Heart right ventricle (tissue), 12 donors: ENCODE data around the gene SLC17A6. TPM values are rescaled to one million over a fixed set of nuclear protein-coding genes. Genes with fewer than 3 reads are reported as not detected.

Source experiments
- polyA plus RNA-seq, 2 donors: library from polyadenylated mRNA; stranded (reverse); fragments of 200-250 nt; gene quantifications; one replicate each; pipeline ENCODE4 v1.2.3, GENCODE V29; 2013
- total RNA-seq, 10 donors: library from RNA; stranded (reverse); fragmentation: NEBNext Ultra II Directional in 3 of 10; extraction: Animal tissue kit (Norgen Biotek cat#: 25700) in 3 of 10; gene quantifications; one replicate each; pipeline versions ENCODE4 v1.2.1 to v1.2.4, GENCODE V29; 2021 to 2023
- donor health status: ischemic (EF 13 %, LVEDD 7.1; RV severe dilation, severe dysfunction).
- donor health status: healthy with polysubstance abuse.
- donor health status: DM: no; HTN: yes; CAD: no.
- donor health status: DM: no; HTN: no; CAD: no.
- donor health status: ischemic (EF 25% LVEDD 6.9; RV normal size, moderate dysfunction).
- donor health status: ischemic (EF 25% LVEDD 5.7; RV mildly dilated, moderate dysfunction).
- donor health status: healthy.
- donor health status: nonischemic (EF 11% LVEDD 7.7; RV severe dilation, severe dysfunction).
- donor health status: DM: yes; HTN: yes; CAD: no.
- donor health status: PGD.
- donor health status: ischemic (EF 29% LVEDD 5.4; RV normal size, mild dysfunction).
- donor health status: nonischemic (EF 23%, LVEDD 6.1; RV moderate dilation, normal function).

The SLC17A6 gene
- total and polyA plus RNA-seq, 12 donors, result not detected

Other genes with a start within 250 kb of the SLC17A6 start
- 10 to 100 TPM; 51.3 to 83.0 (median 60.6) TPM for gene ANO5, start 145.3 kb upstream of the SLC17A6 start, total RNA-seq
- gene ANO5, start 145.3 kb upstream of the SLC17A6 start, polyA plus RNA-seq, result 10 to 100 TPM in 1 of 2 donors, 1 to 10 TPM in 1; 4.4 to 15.9 TPM